GM19468 (cell line): Measurements from ENCODE around the gene PRR15.

ENCODE experiments used
- ATAC-seq: cut with Tn5 transposase; IDR thresholded peaks from one replicate; pipeline ENCODE4 v1.9.1; 2021; ENCODE audit warnings: mild to moderate bottlenecking, moderate library complexity, moderate number of reproducible peaks; ENCODE audit not compliant: unreplicated experiment; ENCODE audit errors: extremely low read depth

PRR15 gene

GRCh38 chr7:29606830-29607229 lies 43.2 kb downstream of the PRR15 start:
- no peak for ATAC-seq

GRCh38 chr7:29607259-29607658 lies 43.6 kb downstream of the PRR15 start:
- ATAC-seq = no peak

- no peak for ATAC-seq
Measured at GRCh38 chr7:29607889-29608288, 44.3 kb downstream of the PRR15 start.

GRCh38 chr7:29609162-29610037 lies 45.8 kb downstream of the PRR15 start:
- ATAC-seq = no peak

- no peak for ATAC-seq
Measured at GRCh38 chr7:29610086-29610485, 46.5 kb downstream of the PRR15 start.

- no peak for ATAC-seq
Measured at GRCh38 chr7:29611941-29612544, 48.4 kb downstream of the PRR15 start.

GRCh38 chr7:29612596-29612995 lies 49.0 kb downstream of the PRR15 start:
- ATAC-seq = no peak

GRCh38 chr7:29613100-29613499 lies 49.5 kb downstream of the PRR15 start:
- ATAC-seq = no peak

- ATAC-seq = no peak
Measured at GRCh38 chr7:29614229-29614628, 50.6 kb downstream of the PRR15 start.
